AG04450 (cell line): ENCODE measurements around the gene KCNQ5. TPM values are rescaled to one million over a fixed set of nuclear protein-coding genes. Genes with fewer than 3 reads are reported as not detected.

Source experiments
- CTCF ChIA-PET: fragments of 300-600, 350-600 bp; formaldehyde crosslinking; extraction: SDS; loops from one replicate; lab custom pipeline; 2022; ENCODE audit warnings: antibody characterized with exemption, inconsistent platforms; lab: Charles Lee
- POLR2A ChIA-PET: fragments of 350-600 bp; formaldehyde crosslinking; extraction: SDS; loops from one replicate; lab custom pipeline; 2021; ENCODE audit warnings: antibody characterized with exemption, inconsistent platforms; lab: Yijun Ruan, JAX
- DNase-seq: peaks from one replicate; pipeline ENCODE4 v3.0.0-alpha.2; 2011; ENCODE audit warnings: low read depth, low spot score
- H3K27ac ChIP-seq: one replicate; pipeline ENCODE4 v1.5.1; 2012; ENCODE audit warnings: low read depth, low read length, control low read depth
- H3K27me3 ChIP-seq: one replicate; pipeline ENCODE4 v1.6.0; 2012; ENCODE audit warnings: low read length; ENCODE audit not compliant: control insufficient read depth, insufficient read depth
- H3K4me3 ChIP-seq: 2 replicates; pipeline ENCODE4 v1.5.1; 2011; ENCODE audit warnings: mild to moderate bottlenecking, low read depth, low read length, control low read depth
- H3K9me3 ChIP-seq: 2 replicates; pipeline ENCODE4 v1.5.1; 2012; ENCODE audit warnings: low read length; ENCODE audit not compliant: control insufficient read depth, insufficient read depth
- polyA plus RNA-seq: library from polyadenylated mRNA; depleted of rRNA; stranded (reverse); fragments of >200 nt; gene quantifications from 2 replicates; pipeline ENCODE4 v1.2.3, GENCODE V29; 2011
- TF ChIP-seq, protein P1 (sequence below): IDR thresholded peaks from 2 replicates; pipeline ENCODE4 v1.5.1; 2011; ENCODE audit warnings: low read depth, low read length, control low read depth, inconsistent platforms

Gene KCNQ5
- polyA plus RNA-seq, 1 experiment, result 0.52 TPM

GRCh38 chr6:73108949-73109348, 487.1 kb downstream of the KCNQ5 start:
- CTCF ChIA-PET, result no interaction called here
- H3K9me3 ChIP-seq, result no peaks in the 10 kb centered on the region
- H3K27ac ChIP-seq, result no peak overlapping the region
- H3K4me3 ChIP-seq, result no peak overlapping the region
- DNase-seq, result no peak
- TF ChIP-seq, protein P1, sequence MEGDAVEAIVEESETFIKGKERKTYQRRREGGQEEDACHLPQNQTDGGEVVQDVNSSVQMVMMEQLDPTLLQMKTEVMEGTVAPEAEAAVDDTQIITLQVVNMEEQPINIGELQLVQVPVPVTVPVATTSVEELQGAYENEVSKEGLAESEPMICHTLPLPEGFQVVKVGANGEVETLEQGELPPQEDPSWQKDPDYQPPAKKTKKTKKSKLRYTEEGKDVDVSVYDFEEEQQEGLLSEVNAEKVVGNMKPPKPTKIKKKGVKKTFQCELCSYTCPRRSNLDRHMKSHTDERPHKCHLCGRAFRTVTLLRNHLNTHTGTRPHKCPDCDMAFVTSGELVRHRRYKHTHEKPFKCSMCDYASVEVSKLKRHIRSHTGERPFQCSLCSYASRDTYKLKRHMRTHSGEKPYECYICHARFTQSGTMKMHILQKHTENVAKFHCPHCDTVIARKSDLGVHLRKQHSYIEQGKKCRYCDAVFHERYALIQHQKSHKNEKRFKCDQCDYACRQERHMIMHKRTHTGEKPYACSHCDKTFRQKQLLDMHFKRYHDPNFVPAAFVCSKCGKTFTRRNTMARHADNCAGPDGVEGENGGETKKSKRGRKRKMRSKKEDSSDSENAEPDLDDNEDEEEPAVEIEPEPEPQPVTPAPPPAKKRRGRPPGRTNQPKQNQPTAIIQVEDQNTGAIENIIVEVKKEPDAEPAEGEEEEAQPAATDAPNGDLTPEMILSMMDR, result no peak
- POLR2A ChIA-PET, result no interaction called here
- H3K27me3 ChIP-seq, result no peaks in the 10 kb centered on the region

DNA sequence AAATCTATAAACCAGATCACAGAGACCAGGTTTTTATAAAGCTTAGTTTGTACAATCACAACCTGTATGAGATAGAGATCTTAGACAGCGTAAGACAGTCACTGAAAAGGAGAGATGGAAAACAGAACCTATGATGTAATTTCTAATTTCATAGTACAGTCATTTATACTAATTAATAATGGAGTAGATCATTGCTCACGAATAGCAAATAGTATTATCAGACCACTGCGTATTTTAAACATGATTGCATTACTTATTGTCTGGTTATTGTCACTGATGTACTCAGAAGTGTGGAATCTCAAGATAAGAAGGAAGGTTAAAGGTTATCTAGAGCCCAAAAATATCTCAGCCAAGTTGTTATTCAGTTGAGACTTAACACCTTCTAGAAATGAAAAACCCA, 487.8 kb downstream of the KCNQ5 start:
- ChIA-PET POLR2A (no interaction called here), CTCF (no interaction called here)
- DNase-seq, result no peak
- no peaks in the 10 kb centered on the region for H3K27me3 ChIP-seq
- TF ChIP-seq, protein P1, result no peak
- H3K27ac ChIP-seq, result no peak overlapping the region
- H3K9me3 ChIP-seq, result no peaks in the 10 kb centered on the region
- H3K4me3 ChIP-seq, result no peak overlapping the region

DNA sequence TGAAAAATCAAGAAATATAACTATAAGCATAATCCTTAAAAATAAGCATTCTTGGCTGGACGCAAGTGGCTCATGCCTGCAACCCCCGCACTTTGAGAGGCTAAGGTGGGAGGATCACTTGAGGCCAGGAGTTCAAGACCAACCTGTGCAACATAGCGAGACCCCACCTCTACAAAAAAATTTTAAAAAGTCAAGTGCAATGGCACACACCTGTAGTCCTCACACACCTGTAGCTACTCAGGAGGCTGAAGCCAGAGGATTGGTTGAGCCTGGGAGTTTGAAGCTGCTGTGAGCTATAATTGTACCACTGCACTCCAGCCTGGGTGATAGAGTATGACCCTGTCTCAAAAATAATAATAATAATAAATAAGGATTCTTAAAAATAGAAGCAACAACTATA, 494.5 kb downstream of the KCNQ5 start:
- CTCF ChIA-PET, result no interaction called here
- no peak for DNase-seq
- no peak overlapping the region for H3K27ac ChIP-seq

DNA sequence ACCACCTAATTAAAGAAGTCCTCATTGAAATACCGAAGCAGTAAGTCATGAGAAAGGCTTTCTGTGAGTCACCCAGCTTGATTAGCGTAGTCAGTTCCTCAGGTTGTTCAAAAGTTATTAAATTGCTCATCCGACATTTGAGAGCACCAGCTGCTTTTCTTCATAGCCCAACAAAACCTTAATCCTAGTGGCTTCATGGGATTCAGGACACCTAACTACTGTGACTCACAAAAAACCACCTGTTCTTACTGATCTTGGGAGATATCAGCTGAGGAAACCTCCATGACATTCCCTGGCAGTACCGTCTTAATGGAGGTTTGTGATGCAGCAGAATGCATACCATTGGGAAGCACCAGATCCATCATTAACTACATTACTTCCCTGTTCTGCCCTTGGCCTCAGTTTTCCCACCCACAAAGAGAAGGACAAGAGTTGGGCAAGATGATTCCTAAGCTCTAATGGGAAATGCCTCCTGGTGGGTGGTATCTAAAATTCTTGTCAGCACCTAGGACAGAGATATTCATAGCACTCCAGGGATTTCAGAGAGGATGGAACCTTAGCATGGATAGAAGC, 499.6 kb downstream of the KCNQ5 start:
- TF ChIP-seq, protein P1, result peak; percentile 59
- no peak overlapping the region for H3K27ac ChIP-seq
- CTCF ChIA-PET, result interaction anchor here (0.6 to 1.5 kb wide), 2 partner anchors 505 to 533 kb away, joined by 6 to 7 read pairs; partner anchors contain the start of gene SLC17A5
- POLR2A ChIA-PET, result interaction anchor here (0.6 kb wide), 1 partner anchor 68 kb away, joined by 5 read pairs; no protein-coding TSS in a partner anchor
- DNase-seq, result no peak
- H3K27me3 ChIP-seq, result no peaks in the 10 kb centered on the region
- H3K9me3 ChIP-seq, result no peaks in the 10 kb centered on the region
- H3K4me3 ChIP-seq, result no peak overlapping the region

More for the DNA sequence above, 494.5 kb downstream of the KCNQ5 start:
- H3K4me3 ChIP-seq, result no peak overlapping the region
- H3K9me3 ChIP-seq, result no peaks in the 10 kb centered on the region
- TF ChIP-seq, protein P1, result no peak
- POLR2A ChIA-PET, result no interaction called here
- H3K27me3 ChIP-seq, result no peaks in the 10 kb centered on the region

- TF ChIP-seq, protein P1, result no peak
- no peaks in the 10 kb centered on the region for H3K9me3 ChIP-seq
- CTCF ChIA-PET, result no interaction called here
- H3K27me3 ChIP-seq, result no peaks in the 10 kb centered on the region
- DNase-seq, result no peak
- POLR2A ChIA-PET, result no interaction called here
- no peak overlapping the region for H3K27ac ChIP-seq
- no peak overlapping the region for H3K4me3 ChIP-seq
These were observed 501.9 kb downstream of the KCNQ5 start for GRCh38 chr6:73123632-73124329.
